ENCODE data around the gene GLIS1. TPM values are rescaled to one million over a fixed set of nuclear protein-coding genes. Genes with fewer than 3 reads are reported as not detected.
A peak's percentile ranks its signal among the peaks of the same experiment; 100 is the strongest.

The GLIS1 gene
- total RNA-seq, 1 experiment from 2014 or later = 0.39 TPM

- no peak overlapping the region for H3K4me3 ChIP-seq (replicated peaks in 1 of 2; ENCODE audit: low read depth in 1 of 2, low read length in 2 of 2)
- ChIA-PET CTCF (interaction anchor here (1.1 kb wide), 1 partner anchor 90 kb away, joined by 5 read pairs; no protein-coding TSS in a partner anchor), POLR2A (no interaction called here), RAD21 (ENCODE audit: low non-redundant PET in 1 of 2, low total read pairs in 2 of 2, uncharacterized antibody in 2 of 2, unreplicated experiment in 2 of 2) (no interaction called here)
- no peaks in the 10 kb centered on the region; the same call in 1 of the 2 replicates for H3K27me3 ChIP-seq (ENCODE audit: insufficient read depth, low read length)
- intact Hi-C loops (cut with micrococcal nuclease) = no loop called here
- H3K9me2 ChIP-seq (ENCODE audit: insufficient read depth) = no peaks in the 10 kb centered on the region
- no peaks in the 10 kb centered on the region for H3K9me3 ChIP-seq (ENCODE audit: control insufficient read depth in 1 of 2, insufficient read depth in 1 of 2, low read depth in 1 of 2, low read length in 2 of 2)
- H3K36me3 ChIP-seq (ENCODE audit: control insufficient read depth in 1 of 2, insufficient read depth in 2 of 2, low read length in 2 of 2) = no peaks in the 10 kb centered on the region
- H4K20me1 ChIP-seq (ENCODE audit: insufficient read depth) = no peaks in the 10 kb centered on the region
- no peaks in the 10 kb centered on the region for H3K79me2 ChIP-seq (ENCODE audit: insufficient read depth, low read length)
- TF ChIP-seq SIN3A (IDR thresholded peaks at IDR 0.05; ENCODE audit: low read depth) (no peak), CTCF (IDR thresholded peaks at IDR 0.05 in 2 of 3, conservative IDR thresholded peaks at IDR 0.05 in 1 of 3; ENCODE audit: borderline replicate concordance in 1 of 3, insufficient read depth in 1 of 3, low read depth in 2 of 3, low read length in 2 of 3) (peak; percentile 25 to 42 (median 26); a peak in 3 of 6 replicates), RAD21 (IDR thresholded peaks at IDR 0.05; ENCODE audit: low read depth) (peak; percentile 42)
- no peak overlapping the region for H3K27ac ChIP-seq (ENCODE audit: low read depth, low read length)
- ATAC-seq (peak; percentile 83), DNase-seq (ENCODE audit: low read depth, low spot score) (no peak)
- H3K4me1 ChIP-seq (ENCODE audit: control insufficient read depth in 1 of 2, insufficient read depth in 2 of 2, low read length in 2 of 2) = peaks cover 0 to 3% of the 10 kb centered on the region in 2 experiments; a peak in 1 of 4 replicates
- no peak overlapping the region for H3K9ac ChIP-seq (ENCODE audit: low read length)
- no TSS peak for BruUV-seq (replicated peaks)
- H3K4me2 ChIP-seq (ENCODE audit: low read length) = no peak overlapping the region
- no peak overlapping the region for H2AFZ ChIP-seq (ENCODE audit: low read depth, low read length, poor library complexity, severe bottlenecking)
These were observed 146.4 kb downstream of the GLIS1 start for GRCh38 chr1:53592521-53592982.

GRCh38 chr1:53591924-53592323 lies 147.0 kb downstream of the GLIS1 start:
- no TSS peak for BruUV-seq (replicated peaks)
- DNase-seq (ENCODE audit: low read depth, low spot score) (no peak), ATAC-seq (no peak)
- H3K9me2 ChIP-seq (ENCODE audit: insufficient read depth) = no peaks in the 10 kb centered on the region
- no peaks in the 10 kb centered on the region; the same call in 1 of the 2 replicates for H3K27me3 ChIP-seq (ENCODE audit: insufficient read depth, low read length)
- no peak overlapping the region for H2AFZ ChIP-seq (ENCODE audit: low read depth, low read length, poor library complexity, severe bottlenecking)
- no peaks in the 10 kb centered on the region for H3K79me2 ChIP-seq (ENCODE audit: insufficient read depth, low read length)
- no peak overlapping the region for H3K27ac ChIP-seq (ENCODE audit: low read depth, low read length)
- intact Hi-C loops (cut with micrococcal nuclease) = no loop called here
- no peak overlapping the region for H3K4me3 ChIP-seq (replicated peaks in 1 of 2; ENCODE audit: low read depth in 1 of 2, low read length in 2 of 2)
- CTCF ChIA-PET = interaction anchor here (1.1 kb wide), 1 partner anchor 90 kb away, joined by 5 read pairs; no protein-coding TSS in a partner anchor
- H3K4me1 ChIP-seq (ENCODE audit: control insufficient read depth in 1 of 2, insufficient read depth in 2 of 2, low read length in 2 of 2) = peaks cover 0 to 3% of the 10 kb centered on the region in 2 experiments; a peak in 1 of 4 replicates
- POLR2A ChIA-PET = no interaction called here
- RAD21 ChIA-PET (ENCODE audit: low non-redundant PET in 1 of 2, low total read pairs in 2 of 2, uncharacterized antibody in 2 of 2, unreplicated experiment in 2 of 2) = no interaction called here
- no peaks in the 10 kb centered on the region for H4K20me1 ChIP-seq (ENCODE audit: insufficient read depth)
- no peaks in the 10 kb centered on the region for H3K9me3 ChIP-seq (ENCODE audit: control insufficient read depth in 1 of 2, insufficient read depth in 1 of 2, low read depth in 1 of 2, low read length in 2 of 2)
- no peaks in the 10 kb centered on the region for H3K36me3 ChIP-seq (ENCODE audit: control insufficient read depth in 1 of 2, insufficient read depth in 2 of 2, low read length in 2 of 2)
- H3K4me2 ChIP-seq (ENCODE audit: low read length) = no peak overlapping the region
- H3K9ac ChIP-seq (ENCODE audit: low read length) = no peak overlapping the region
- TF ChIP-seq YY1 (IDR thresholded peaks at IDR 0.05; ENCODE audit: extremely low read depth, insufficient replicate concordance, low read depth, low read length) = no peak
- no peak for TF ChIP-seq MAX (IDR thresholded peaks at IDR 0.05)
- TF ChIP-seq TCF7L2 (IDR thresholded peaks at IDR 0.05; ENCODE audit: borderline replicate concordance, extremely low read depth, insufficient read depth, insufficient read length) = no peak
- no peak for TF ChIP-seq ZNF274 (IDR thresholded peaks at IDR 0.05; ENCODE audit: low read depth, low read length)
- no peak for TF ChIP-seq REST (IDR thresholded peaks at IDR 0.05; ENCODE audit: low read depth)
- no peak for TF ChIP-seq CEBPB (IDR thresholded peaks at IDR 0.05; ENCODE audit: low read depth)
- no peak for TF ChIP-seq SIN3A (IDR thresholded peaks at IDR 0.05; ENCODE audit: low read depth)
- TF ChIP-seq POLR2A (IDR thresholded peaks at IDR 0.05; ENCODE audit: borderline replicate concordance, extremely low read depth, insufficient read depth, insufficient read length) = no peak
- TF ChIP-seq ELF1 (IDR thresholded peaks at IDR 0.05; ENCODE audit: borderline replicate concordance, low read depth) = no peak
- TF ChIP-seq RAD21 (IDR thresholded peaks at IDR 0.05; ENCODE audit: low read depth) = no peak
